Keratinocyte (primary cell): ENCODE data around the gene COL25A1. TPM values are rescaled to one million over a fixed set of nuclear protein-coding genes. Genes with fewer than 3 reads are reported as not detected.

Source experiments
- DNase-seq: peaks from one replicate; pipeline ENCODE4 v3.0.0-alpha.2; 2011; ENCODE audit warnings: low read depth, missing footprints, low spot score
- FAIRE-seq: peaks from 2 replicates; lab custom pipeline; 2011; peaks lifted over from hg19 to GRCh38; lab: Jason Lieb, UNC
- H2AFZ ChIP-seq: 2 replicates; pipeline ENCODE4 v1.6.0; 2012; ENCODE audit warnings: low read length, control low read depth, inconsistent platforms; ENCODE audit not compliant: control insufficient read depth
- H3K27ac ChIP-seq: 2 replicates; pipeline ENCODE4 v1.5.1; 2011; ENCODE audit warnings: low read length; ENCODE audit not compliant: control insufficient read depth, insufficient read depth
- H3K27me3 ChIP-seq: 3 replicates; pipeline ENCODE4 v1.6.0; 2011; ENCODE audit warnings: low read length; ENCODE audit not compliant: control insufficient read depth, insufficient read depth; ENCODE audit errors: extremely low read depth
- H3K36me3 ChIP-seq, 2 experiments: 2 replicates in 1 of 2; 3 replicates in 1 of 2; pipeline ENCODE4 v1.5.1; 2011; ENCODE audit warnings: low read length in 2 of 2, mild to moderate bottlenecking in 1 of 2; ENCODE audit not compliant: control insufficient read depth in 2 of 2, insufficient read depth in 2 of 2; ENCODE audit errors: extremely low read depth in 1 of 2
- H3K4me1 ChIP-seq: 3 replicates; pipeline ENCODE4 v1.5.1; 2011; ENCODE audit warnings: low read length; ENCODE audit not compliant: control insufficient read depth, insufficient read depth; ENCODE audit errors: extremely low read depth
- H3K4me2 ChIP-seq: 3 replicates; pipeline ENCODE4 v1.6.0; 2011; ENCODE audit warnings: low read depth, low read length; ENCODE audit not compliant: control insufficient read depth, insufficient read depth; ENCODE audit errors: extremely low read depth
- H3K4me3 ChIP-seq, 3 experiments: fragments of 200-600 bp in 1 of 3; sonication (generic) in 1 of 3; 2 replicates in 2 of 3; 3 replicates in 1 of 3; pipeline ENCODE4 v1.5.1; 2011 to 2016; ENCODE audit warnings: low read length in 3 of 3, mild to moderate bottlenecking in 3 of 3, control low read depth in 2 of 3, inconsistent platforms in 1 of 3, low read depth in 1 of 3, mixed read lengths in 1 of 3, mixed run types in 1 of 3, moderate library complexity in 1 of 3; ENCODE audit not compliant: control insufficient read depth in 2 of 3, insufficient read depth in 2 of 3; ENCODE audit errors: extremely low read depth in 1 of 3
- H3K79me2 ChIP-seq: 2 replicates; pipeline ENCODE4 v1.6.0; 2012; ENCODE audit warnings: low read length; ENCODE audit not compliant: control insufficient read depth, insufficient read depth
- H3K9ac ChIP-seq: 3 replicates; pipeline ENCODE4 v1.6.0; 2011; ENCODE audit warnings: low read length; ENCODE audit not compliant: control insufficient read depth, insufficient read depth; ENCODE audit errors: extremely low read depth
- H3K9me1 ChIP-seq: 3 replicates; pipeline ENCODE4 v1.6.0; 2011; ENCODE audit warnings: low read length; ENCODE audit not compliant: control insufficient read depth, insufficient read depth; ENCODE audit errors: extremely low read depth
- H3K9me3 ChIP-seq: 2 replicates; pipeline ENCODE4 v1.5.1; 2012; ENCODE audit warnings: low read depth, low read length; ENCODE audit not compliant: control insufficient read depth
- H4K20me1 ChIP-seq: 3 replicates; pipeline ENCODE4 v1.6.0; 2011; ENCODE audit warnings: low read length; ENCODE audit not compliant: control insufficient read depth, insufficient read depth; ENCODE audit errors: extremely low read depth
- EZH2 ChIP-seq: IDR thresholded peaks from one replicate; pipeline ENCODE4 v1.6.1; 2012; ENCODE audit warnings: inconsistent platforms, mild to moderate bottlenecking, low read length, moderate library complexity
- dilution Hi-C: fragments of 300-500 bp; cut with MboI; formaldehyde crosslinking; loops from one replicate; pipeline ENCODE4 v1.7.0; 2020; ENCODE audit warnings: low sequenced_read_pairs; ENCODE audit not compliant: extremely low pct_ligation_motif_present
- polyA plus RNA-seq, 5 experiments: library from polyadenylated mRNA; depleted of rRNA in 3 of 5; stranded (reverse) in 3 of 5; stranded (forward) in 1 of 5; unstranded in 1 of 5; fragments of >200 nt; gene quantifications; 1 replicate in 1 of 5; 2 replicates in 3 of 5; 3 replicates in 1 of 5; pipeline versions ENCODE4 v1.2.1 to v1.2.3, GENCODE V29; 2011 to 2012; ENCODE audit warnings: missing spikeins in 2 of 5, low read depth in 1 of 5, low replicate concordance in 1 of 5
- TF ChIP-seq, protein P1 (sequence below), 3 experiments: IDR thresholded peaks in 1 of 3; conservative IDR thresholded peaks in 1 of 3; optimal IDR thresholded peaks in 1 of 3; 2 replicates in 2 of 3; 3 replicates in 1 of 3; pipeline versions ENCODE3 to v1.5.1; 2011; ENCODE audit warnings: low read length in 3 of 3, mild to moderate bottlenecking in 3 of 3, moderate library complexity in 2 of 3, control low read depth in 1 of 3, inconsistent platforms in 1 of 3; ENCODE audit not compliant: insufficient read depth in 2 of 3; ENCODE audit errors: extremely low read depth in 1 of 3

COL25A1 gene
- polyA plus RNA-seq, 1 donor (not counting 4 experiments of a cell fraction or from before 2014, with no cell fraction given), result not detected

DNA sequence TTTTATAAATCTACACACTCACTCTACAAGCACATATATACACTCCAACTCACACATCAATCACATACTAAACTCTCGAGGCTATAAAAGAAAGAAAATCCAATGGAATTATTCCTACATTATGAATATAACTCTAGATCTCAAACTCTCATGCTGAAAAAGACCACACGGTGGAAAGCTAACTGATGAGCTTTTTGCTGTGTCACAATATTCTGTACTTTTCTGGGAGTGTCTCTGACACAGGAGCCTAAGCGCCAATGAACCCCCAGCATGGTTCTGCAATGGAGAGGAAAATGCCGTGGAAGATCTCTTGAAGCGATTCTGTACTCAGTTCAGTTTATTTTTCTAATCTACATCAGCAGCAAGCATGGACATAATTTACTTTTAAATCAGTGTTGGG, 415.4 kb downstream of the COL25A1 start:
- no peak for TF ChIP-seq EZH2
- TF ChIP-seq, protein P1, sequence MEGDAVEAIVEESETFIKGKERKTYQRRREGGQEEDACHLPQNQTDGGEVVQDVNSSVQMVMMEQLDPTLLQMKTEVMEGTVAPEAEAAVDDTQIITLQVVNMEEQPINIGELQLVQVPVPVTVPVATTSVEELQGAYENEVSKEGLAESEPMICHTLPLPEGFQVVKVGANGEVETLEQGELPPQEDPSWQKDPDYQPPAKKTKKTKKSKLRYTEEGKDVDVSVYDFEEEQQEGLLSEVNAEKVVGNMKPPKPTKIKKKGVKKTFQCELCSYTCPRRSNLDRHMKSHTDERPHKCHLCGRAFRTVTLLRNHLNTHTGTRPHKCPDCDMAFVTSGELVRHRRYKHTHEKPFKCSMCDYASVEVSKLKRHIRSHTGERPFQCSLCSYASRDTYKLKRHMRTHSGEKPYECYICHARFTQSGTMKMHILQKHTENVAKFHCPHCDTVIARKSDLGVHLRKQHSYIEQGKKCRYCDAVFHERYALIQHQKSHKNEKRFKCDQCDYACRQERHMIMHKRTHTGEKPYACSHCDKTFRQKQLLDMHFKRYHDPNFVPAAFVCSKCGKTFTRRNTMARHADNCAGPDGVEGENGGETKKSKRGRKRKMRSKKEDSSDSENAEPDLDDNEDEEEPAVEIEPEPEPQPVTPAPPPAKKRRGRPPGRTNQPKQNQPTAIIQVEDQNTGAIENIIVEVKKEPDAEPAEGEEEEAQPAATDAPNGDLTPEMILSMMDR (optimal IDR thresholded peaks at IDR 0.05 in 1 of 3, IDR thresholded peaks at IDR 0.05 in 1 of 3, conservative IDR thresholded peaks at IDR 0.05 in 1 of 3; ENCODE audit: extremely low read depth in 1 of 3, insufficient read depth in 2 of 3, low read length in 3 of 3), result no peak
- no peak overlapping the region for H3K4me2 ChIP-seq
- FAIRE-seq (no peak), DNase-seq (no peak)
- H3K9me3 ChIP-seq, result no peaks in the 10 kb centered on the region
- H3K27me3 ChIP-seq, result no peaks in the 10 kb centered on the region
- no peaks in the 10 kb centered on the region for H3K9me1 ChIP-seq
- H3K36me3 ChIP-seq, result no peaks in the 10 kb centered on the region
- no peak overlapping the region for H3K9ac ChIP-seq
- no peaks in the 10 kb centered on the region for H4K20me1 ChIP-seq
- H3K79me2 ChIP-seq, result no peaks in the 10 kb centered on the region
- H3K27ac ChIP-seq, result no peak overlapping the region
- dilution Hi-C loops, result no loop called here
- H3K4me1 ChIP-seq, result no peaks in the 10 kb centered on the region
- H2AFZ ChIP-seq, result no peak overlapping the region
- no peak overlapping the region for H3K4me3 ChIP-seq

DNA sequence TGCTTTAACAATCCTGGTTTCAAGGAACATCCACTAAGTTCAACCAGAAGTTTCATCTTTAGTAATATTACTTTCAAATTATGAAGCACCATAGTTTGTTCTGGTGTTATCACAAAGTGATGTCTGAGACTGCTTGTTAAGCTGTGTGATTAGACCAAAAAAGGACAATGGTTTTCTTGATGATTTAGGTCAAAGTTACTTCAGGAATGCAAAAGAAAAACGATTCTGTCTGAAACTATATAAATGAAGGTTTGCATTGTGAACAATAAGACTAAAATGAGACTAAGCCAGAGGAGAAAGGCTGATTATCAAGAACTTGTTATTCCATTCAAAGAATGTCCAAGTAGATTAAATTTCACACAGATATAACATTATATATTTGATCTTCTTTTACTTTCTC, 417.2 kb downstream of the COL25A1 start:
- Histone ChIP-seq H3K4me1 (no peaks in the 10 kb centered on the region), H3K4me3 (no peak overlapping the region), H3K36me3 (no peaks in the 10 kb centered on the region), H3K9me1 (no peaks in the 10 kb centered on the region), H3K9me3 (no peaks in the 10 kb centered on the region), H3K9ac (no peak overlapping the region), H3K79me2 (no peaks in the 10 kb centered on the region), H3K27me3 (no peaks in the 10 kb centered on the region), H3K4me2 (no peak overlapping the region), H4K20me1 (no peaks in the 10 kb centered on the region), H3K27ac (no peak overlapping the region), H2AFZ (no peak overlapping the region)
- DNase-seq, result no peak
- dilution Hi-C loops, result no loop called here
- no peak for FAIRE-seq
- TF ChIP-seq EZH2, result no peak
- TF ChIP-seq, protein P1 (optimal IDR thresholded peaks at IDR 0.05 in 1 of 3, IDR thresholded peaks at IDR 0.05 in 1 of 3, conservative IDR thresholded peaks at IDR 0.05 in 1 of 3; ENCODE audit: extremely low read depth in 1 of 3, insufficient read depth in 2 of 3, low read length in 3 of 3), result no peak
